NOMO-1 treated with DMSO at 0.1 percent for 48 hours (cell line): ENCODE results near the gene USP32.
"Not testable (repeated sequence)": the region's sequence is repeated elsewhere in the genome, so short reads cannot be mapped to it uniquely, and the experiment has no call there.

Source experiments
- DNase-seq: peaks from one replicate; lab custom pipeline; 2025; ENCODE audit not compliant: unreplicated experiment; lab: John Stamatoyannopoulos, UW

USP32 gene

DNA sequence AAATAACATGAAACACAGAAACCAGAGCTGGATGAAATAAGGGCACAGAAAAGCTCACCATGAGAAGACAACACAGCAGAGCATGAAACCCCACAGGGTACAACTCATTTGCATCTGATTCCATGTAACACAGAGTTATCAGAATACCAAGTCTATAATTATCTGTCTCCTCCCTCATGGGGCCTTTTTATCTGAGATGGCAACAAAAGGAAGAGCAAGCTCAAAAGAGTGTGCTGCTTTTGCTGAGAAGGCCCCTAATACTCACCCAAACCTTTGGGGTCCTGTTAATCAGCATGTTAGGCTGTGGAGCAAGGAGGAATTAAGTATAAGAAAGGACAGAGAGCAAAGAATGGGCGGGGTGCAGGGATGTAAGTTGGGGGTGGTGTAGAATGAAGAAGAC lies 205.6 kb downstream of the USP32 start:
- DNase-seq = not testable (repeated sequence)

DNA sequence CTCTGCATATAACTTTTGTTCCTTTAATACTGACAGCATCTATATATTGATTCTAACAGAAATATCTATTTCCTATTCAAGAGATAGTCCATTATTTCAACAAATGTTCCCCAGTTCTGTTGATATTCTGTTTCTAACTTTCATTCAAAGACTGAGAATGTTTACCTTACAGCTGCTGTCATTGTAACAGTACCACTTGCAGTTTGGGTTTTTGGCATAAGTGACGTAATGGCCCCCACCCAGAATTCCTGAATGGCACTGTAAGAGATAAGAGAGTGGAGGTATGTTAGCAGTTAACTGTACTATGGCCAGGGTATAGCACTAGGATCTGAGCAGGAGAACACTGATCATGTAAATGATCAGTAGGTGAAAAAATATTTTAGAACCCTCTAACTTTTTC lies 211.6 kb downstream of the USP32 start:
- not testable (repeated sequence) for DNase-seq

DNA sequence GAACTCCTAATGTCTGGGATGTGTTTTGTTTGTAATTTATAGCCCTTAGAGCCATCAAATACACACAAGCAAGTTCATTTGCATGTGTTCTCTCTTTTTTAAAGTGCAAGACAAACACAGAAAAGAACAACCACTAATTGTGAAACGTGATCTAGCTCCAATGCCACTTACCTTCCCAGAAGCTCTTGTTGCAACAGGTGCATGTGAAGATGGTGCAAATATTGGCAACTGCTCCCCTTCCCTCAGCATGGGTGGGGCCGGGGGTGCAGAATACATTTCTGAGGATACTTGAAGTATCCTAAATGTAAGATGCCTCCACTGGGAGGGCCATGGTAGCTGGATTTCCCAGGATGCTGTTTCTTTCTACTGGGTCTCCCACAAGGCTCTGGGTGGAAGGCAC lies 213.8 kb downstream of the USP32 start:
- DNase-seq = not testable (repeated sequence)

DNA sequence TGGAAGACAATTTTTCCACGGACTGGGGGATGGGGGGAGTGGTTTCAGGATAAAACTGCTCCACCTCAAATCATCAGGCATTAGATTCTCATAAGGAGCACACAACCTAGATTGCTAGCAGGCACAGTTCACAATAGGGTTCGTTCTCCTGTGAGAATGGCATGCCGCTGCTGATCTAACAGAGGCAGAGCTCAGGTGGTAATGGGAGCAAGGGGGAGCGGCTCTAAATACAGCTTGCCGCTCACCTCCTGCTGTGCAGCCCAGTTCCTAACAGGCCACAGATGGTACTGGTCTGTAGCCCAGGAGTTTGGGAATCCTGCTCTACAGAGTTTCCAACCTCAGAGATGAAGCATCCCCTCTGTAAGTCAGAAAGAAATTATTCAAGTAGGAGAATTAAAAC lies 215.2 kb downstream of the USP32 start:
- not testable (repeated sequence) for DNase-seq

DNA sequence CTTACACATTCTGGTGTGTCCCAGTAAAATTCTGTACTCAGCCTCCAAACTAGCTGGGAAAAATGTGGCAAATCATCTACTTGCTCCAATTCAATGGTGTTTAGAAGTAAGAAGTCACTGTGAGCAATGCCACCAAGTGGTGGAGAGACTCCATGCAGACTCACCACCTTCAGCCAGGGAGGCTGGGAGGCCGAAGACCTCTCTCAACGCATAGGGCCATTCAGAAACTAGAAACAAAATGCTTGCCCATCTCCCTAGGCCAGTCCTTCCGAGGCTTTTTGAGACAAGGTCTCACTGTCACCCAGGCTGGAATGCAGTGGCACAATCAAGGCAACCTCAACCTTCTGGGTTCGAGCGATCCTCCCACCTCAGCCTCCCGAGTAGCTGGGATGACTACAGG lies 217.2 kb downstream of the USP32 start:
- not testable (repeated sequence) for DNase-seq

DNA sequence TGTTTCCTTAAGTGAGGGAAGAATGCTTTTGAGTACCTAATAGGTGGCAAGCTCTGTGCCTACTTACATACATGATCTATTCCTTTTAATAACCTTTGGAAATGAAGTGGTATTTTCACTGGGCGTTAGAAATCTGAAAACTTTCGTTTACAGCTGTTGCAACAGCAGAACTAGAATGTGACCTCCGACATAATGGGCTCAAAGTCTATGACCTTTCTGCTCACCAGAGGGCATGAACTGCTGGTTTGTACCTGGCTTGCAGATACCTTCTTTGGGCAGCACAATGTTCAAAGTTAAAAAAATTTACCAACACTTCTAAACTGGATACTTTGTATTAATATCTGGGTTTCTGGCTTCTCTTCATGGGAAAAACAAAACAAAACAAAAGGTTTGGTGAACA lies 217.9 kb downstream of the USP32 start:
- no peak for DNase-seq

DNA sequence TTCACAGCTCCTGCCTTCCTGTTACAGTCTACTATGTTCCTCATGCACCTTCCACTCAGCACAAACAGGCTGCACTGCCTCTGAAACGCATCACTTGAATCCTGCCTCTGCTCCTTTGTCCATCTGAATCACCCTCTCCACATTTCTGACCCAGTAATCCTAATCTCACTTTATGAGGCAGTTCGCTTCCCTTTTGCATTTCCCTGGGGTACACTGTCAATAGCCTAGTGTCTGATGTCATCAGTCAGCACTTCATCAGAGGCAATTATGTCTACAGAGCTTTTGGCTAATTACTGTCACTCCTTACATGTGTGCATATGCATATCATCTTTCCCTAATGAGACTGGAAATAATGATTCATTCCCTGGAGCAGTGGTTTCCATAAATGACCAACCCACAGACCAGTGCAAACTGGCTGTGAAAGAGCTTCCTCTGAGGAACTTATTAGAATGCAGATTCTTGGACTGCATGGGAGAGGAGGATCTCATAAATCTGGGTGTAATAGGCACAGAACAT lies 218.6 kb downstream of the USP32 start:
- peak; percentile 24 for DNase-seq

DNA sequence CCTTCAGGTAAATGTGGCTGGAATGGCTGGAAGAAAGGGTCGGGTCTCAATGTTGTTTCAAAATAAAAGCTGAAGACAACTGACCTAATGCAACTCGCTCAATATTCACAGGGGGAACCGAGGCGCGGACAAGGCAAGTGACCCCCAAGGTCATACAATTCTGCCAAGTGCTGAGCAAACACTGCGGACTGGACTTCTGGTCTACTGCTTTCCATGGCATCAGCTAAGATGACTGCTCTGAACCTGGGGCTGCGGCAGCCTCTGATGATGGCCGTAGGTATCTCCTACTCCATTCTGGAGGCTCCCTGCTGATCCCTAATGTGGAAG lies 220.2 kb downstream of the USP32 start:
- no peak for DNase-seq

DNA sequence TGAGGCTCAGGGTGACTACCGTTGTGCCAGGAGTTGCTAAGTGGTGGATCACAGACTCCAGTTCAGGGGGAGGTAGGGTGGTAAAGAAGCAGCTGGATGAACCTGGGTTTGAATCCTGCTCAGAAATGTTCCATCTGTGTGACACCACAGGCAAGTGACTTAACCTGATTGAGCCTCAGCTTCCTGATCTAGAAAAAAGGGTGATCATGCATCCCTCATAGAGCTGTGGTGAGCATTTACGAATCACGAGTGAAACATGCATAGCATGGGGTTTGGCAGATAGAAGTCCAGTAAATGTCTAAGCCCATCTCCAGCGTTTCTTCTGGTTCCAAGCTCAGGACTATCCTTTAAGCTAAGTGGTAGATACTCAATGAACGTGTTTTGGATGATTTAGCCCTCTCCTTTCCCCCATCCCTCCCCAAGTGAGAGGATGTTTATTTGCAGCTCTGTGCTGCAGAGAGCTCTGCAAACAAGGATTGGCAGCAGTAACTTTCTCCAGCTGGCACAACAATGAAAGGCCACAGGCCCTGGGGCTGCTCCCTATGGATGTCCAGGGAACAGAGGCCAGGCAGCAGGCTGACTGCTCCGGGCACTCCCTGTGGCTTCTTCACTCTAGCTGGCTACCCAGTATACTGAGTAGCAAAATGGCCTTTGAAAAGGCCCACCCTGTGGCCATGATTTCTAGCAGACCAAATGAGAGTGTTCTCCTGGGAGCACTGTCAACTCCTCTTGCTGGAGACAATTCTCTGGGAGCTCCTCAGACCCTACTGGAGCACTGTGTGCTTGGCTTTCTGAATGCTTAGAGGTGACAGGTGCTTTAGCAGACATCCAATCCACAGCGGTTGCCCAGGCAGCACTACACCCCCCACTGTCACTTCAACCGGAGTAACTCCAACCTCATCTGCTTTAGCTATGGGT lies 220.8 kb downstream of the USP32 start:
- no peak for DNase-seq

DNA sequence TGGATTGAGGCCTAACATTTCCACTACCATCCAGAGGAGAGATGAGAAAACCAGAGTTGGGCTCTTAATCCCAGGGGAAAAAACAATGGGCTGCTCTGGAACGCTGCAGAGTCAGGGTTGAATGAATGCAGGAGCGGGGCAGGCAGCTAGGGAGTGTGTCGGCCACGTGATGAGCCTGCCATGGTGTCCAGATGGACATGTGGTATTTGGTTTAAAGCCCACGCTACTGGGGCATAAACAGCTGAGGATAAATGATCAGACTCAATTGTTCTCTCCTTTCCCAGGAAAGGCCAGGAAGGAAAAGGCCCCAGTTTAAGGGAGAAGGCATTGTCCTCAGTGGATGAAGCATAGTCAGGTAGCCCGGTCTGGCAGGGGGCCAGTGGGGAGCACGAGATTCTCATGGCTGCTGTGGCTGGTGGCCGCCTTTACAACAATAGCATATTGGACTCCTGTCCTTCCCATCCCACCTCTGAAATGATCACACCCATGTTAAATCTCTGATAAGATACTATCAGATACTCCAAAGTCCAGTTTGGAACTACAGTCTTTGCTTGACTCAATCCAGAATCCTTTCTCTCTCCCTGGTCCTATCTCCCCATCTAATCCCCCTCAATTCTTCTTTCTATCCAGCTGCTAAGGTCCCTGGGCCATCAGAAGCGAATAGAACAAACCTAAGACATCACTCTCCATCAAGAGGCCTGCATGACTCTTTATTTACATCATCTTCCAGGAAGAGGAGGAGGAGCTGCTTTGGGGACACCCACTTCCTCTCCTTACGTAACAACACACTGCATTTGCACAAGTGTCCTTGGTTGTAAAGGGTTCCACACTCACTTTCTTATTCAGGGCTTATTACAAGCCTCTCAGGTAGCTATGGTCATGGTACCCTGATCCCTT lies 221.8 kb downstream of the USP32 start:
- DNase-seq = peak; percentile 79

DNA sequence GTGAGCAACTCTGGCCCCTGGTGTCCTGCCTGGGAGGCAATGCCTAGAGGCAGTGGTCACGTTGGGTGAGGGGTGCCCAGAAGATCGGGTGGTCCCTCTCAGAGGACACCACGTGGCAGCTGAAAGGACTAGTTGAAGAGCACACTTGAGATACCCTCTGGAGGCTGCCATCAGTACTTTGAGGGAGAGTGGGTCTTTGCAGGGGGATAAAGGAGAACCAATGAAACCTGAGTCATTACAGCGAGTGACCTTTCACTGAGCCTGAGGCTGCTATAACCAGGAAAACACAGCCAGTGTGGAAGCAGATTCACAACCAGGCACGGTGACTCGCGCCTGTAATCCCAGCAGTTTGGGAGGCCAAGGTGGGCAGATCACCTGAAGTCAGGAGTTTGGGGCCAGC lies 223.3 kb downstream of the USP32 start:
- no peak for DNase-seq

DNA sequence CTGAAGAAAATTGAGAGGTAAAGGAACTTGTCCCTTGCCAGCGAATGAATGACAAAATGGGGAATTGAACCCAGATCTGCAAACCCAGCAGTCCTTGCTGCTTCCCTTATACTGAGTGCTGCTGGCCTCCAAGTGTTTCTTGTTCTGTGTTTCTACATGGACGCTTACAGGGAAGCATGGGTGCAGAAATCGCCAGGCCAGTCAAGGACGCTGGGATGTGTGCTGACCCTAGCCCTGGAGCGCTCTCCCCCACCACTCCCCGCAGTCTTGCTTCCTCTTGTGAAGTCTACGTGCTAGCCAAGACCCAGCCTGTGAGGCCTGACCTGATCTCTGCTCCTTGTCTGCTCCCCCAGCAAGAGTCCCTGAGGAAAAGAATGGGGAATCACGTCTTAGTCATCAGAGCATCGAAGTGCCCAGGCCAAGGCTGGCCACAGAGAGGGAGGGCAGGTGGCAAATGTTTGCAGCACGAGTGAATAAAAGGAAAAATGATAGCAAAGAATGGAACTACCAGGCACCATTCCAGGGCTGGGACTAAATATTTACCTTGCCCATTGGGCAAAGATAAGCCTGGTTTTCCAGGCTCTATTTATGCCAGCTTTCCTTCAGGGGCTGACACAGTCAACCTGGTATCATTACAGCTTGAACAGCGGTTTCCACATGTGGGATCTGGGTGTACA lies 224.7 kb downstream of the USP32 start:
- no peak for DNase-seq

DNA sequence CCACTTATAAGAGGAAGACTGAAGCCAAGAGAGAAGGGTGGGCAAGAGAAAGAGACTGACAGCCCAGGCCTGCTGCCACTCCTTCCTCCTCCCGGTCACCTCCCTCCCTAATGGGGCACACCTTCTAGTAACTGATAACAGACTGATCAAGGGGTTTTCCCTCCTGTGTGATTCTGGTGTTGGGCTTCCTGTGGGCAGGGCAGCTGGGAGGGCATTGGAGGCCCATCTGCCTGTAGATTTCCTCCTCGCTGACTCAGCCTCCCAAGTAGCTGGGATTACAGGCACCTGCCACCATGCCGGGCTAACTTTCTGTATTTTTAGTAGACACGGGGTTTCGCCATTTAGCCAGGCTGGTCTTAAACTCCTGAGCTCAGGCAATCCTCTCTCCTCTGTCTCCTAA lies 226.0 kb downstream of the USP32 start:
- no peak for DNase-seq

DNA sequence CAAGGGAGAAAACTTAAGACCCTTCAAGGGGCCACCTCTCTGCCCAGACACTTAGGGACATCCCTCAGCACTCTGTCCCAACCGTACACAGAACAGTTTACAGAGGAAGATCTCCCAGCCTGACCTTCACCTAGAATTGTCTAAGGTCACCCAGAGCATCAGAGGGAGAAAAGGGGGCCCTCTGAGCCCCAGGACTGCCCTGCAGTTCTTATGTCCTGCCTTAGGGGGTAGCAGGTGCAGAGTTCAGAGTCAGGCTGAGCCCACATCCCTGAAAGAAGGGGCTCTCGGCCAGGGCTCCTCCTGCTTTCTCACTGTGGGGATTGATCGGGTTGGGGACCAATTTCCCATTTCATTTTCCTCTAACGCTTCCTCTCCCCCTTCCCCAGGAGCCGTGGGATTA lies 226.7 kb downstream of the USP32 start:
- no peak for DNase-seq

DNA sequence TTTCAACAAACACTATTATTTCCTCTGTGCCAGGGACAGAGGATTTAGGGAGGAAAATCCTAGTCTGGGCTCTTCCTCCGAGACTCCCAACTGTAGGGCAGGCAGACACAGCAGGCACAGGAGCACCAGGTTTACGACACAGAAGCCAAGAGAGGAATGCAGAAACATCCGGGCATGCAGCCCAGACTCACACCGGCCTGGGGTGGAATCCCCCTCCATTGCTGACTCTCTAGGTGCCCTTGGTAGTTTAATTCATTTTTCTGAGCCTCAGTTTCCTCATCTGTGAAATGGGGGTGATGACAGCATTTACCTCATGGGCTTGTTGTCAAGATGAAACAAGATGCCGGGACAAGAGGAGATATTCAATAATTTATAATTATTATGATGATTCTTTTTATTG lies 227.2 kb downstream of the USP32 start:
- no peak for DNase-seq

DNA sequence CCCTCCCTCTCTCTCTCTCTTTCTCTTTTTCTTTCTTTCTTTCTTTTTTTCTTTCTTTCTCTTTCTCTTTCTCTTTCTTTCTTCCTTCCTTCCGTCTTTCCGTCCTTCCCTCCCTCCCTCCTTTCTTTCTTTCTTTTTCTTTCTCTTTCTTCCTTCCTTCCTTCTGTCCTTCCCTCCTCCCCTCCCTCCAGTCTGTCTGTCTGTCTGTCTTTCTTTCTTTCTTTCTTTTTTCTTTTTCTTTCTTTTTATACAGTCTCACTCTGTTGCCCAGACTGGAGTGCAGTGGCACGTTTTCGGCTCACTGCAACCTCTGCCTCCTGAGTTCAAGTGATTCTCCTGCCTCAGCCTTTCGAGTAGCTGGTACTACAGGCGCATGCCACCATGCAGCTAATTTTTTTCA lies 227.8 kb downstream of the USP32 start:
- no peak for DNase-seq

DNA sequence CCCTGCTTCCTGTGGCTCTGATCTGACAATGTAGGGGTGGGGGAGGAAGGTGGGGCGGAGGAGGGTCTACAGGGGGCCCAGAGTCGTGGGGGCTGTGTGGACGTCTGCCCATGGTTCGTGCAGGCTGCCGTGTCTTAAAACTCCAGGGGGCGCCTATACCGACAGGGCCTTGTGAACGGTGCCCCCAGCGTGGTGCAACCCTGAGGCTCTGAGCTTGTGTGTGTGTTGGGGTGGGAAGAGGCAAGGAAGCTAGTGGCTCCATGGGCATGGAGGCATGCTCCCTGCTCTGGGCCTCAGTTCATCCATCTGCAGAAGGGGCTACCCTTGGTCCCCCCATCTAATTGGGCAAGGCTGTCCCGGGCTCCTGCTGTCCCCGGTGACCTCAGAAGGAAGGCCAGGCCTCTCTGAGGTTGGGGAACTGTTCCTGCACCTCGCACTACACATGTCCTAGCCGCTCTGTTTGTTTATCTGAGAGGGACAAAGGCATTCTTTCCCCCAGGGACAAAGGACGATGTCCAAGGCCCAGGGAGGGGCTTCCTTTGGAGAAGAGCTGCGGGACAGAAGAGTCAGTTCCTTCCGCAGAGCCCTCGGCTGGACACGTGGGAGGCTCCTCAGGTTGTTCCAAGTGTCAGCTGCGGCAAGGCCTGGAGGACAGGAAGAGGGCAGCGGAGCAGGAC lies 228.7 kb downstream of the USP32 start:
- no peak for DNase-seq

DNA sequence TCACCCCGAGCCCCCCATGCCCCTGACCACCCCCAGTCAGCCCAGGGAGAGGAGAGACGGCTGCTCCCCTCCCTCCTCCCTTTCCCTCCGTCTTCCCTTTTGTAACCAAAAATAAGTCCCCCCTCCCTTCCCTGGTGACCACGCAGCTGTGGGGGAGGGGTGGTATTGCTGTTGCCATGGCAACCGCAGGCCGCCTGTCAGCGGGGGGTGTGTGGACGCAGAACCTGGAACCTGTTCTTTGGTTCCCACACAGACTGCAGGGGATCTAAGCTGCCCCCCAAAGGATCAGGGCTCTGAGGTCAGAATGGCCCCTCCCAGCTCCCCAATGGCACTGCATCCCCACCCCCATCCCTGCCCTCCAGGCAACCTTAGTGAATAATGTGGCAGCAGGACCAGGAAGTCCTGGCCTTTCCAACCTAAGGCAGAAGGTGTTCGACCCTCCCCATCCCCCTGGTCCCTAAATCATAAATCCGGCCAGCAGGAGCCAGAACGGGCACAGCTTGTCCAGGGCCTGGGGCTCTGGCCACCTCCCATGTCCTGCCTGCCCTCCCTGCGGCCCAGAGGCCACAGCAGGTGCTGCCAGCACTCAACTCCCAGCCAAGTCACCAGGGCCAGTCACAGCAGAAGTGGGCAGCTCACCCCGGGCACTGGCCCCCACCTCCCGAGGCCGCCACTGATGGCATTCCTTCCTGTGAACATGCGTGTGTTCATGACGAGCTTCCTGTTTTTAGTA lies 230.2 kb downstream of the USP32 start:
- no peak for DNase-seq

DNA sequence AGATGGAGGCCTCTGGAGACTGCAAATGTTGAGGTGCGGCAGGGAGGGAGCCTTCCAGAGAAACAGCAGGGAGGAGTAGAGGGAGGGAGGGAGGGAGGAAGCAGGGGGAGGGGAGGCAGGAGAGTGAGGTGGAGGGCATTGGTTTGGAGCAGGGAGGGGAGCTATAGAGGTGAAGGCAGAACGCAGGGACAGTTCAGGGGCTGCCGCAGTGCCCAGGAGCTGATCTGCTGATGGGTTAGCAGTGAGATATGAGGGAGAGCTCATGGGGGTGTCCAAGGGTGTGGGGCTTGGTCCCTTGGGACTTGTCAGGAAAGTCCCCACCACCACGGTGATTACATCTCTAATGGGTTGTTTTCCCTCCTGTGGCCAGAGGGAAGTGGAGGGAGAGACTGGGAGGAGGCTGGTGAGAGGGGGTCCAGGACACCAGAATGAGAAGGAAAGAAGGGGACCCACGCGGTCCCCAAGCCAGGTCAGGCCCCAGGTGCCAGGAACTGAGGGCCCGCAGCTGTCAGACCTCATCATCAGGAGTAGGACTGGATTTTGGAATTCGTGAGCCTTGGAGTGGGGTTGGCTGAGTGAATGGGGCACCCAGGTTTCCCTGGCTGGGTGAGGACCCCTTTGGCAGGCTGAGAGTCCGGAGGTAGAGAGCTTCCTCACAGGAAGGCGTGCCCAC lies 231.0 kb downstream of the USP32 start:
- DNase-seq = no peak

DNA sequence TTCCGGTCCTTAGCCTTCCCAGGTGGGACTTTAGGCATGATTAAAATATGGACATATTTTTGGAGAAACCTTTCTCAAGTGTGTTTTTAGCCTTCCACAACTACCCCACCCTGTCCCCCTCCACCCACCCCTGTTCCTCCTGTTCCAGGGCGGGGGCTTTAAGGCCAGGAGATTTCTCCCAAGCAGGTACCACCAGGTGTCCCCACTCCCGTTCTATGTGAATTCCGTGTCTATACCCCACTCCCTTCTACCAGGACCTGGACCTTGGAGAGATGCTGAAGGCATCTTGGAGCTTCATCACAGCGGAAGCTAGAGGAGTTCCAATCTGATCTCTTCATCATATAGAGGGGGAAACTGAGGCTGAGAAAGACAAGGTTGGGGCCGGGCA lies 232.5 kb downstream of the USP32 start:
- no peak for DNase-seq
